Measurements from ENCODE around the gene NEMF. TPM values are rescaled to one million over a fixed set of nuclear protein-coding genes. Genes with fewer than 3 reads are reported as not detected.

NEMF gene
- total RNA-seq, 1 donor from 2014 or later = 61.5 TPM

- H3K9me3 Mint-ChIP-seq (ENCODE audit: unreplicated experiment) = no peaks in the 10 kb centered on the region
- peak overlapping the region; percentile 94 for H3K9ac ChIP-seq (ENCODE audit: low read length)
- no peaks in the 10 kb centered on the region for H3K27me3 ChIP-seq (ENCODE audit: insufficient read depth, low read length)
- H3K27me3 Mint-ChIP-seq (ENCODE audit: low read depth, unreplicated experiment) = no peaks in the 10 kb centered on the region
- H2AFZ ChIP-seq (ENCODE audit: low read depth, low read length) = peak overlapping the region; percentile 98
- no peaks in the 10 kb centered on the region for H3K79me2 ChIP-seq (ENCODE audit: insufficient read depth, low read length)
- DNase-seq (ENCODE audit: low read depth) = peak; percentile 78
- no peaks in the 10 kb centered on the region for H3K9me3 ChIP-seq (ENCODE audit: insufficient read depth, low read depth, low read length)
- H3K36me3 ChIP-seq (ENCODE audit: insufficient read depth, low read length) = no peaks in the 10 kb centered on the region
- H3K4me3 ChIP-seq (ENCODE audit: insufficient read depth, low read depth, low read length) = peak overlapping the region; percentile 79
- peak; percentile 39 for FAIRE-seq
- H3K4me1 ChIP-seq (ENCODE audit: insufficient read depth, low read length) = peaks cover 5% of the 10 kb centered on the region
- H3K4me2 ChIP-seq (ENCODE audit: low read length) = peak overlapping the region; percentile 92
- H3K36me3 Mint-ChIP-seq (ENCODE audit: low read depth, unreplicated experiment) = no peaks in the 10 kb centered on the region
- no peak overlapping the region for H3K4me3 Mint-ChIP-seq (ENCODE audit: unreplicated experiment)
- no peaks in the 10 kb centered on the region for H4K20me1 ChIP-seq (ENCODE audit: insufficient read depth, low read length)
- peak overlapping the region; percentile 97 for H3K27ac ChIP-seq (ENCODE audit: low read depth, low read length)
- H3K27ac Mint-ChIP-seq (ENCODE audit: unreplicated experiment) = no peak overlapping the region
- peaks cover 10% of the 10 kb centered on the region for H3K4me1 Mint-ChIP-seq (ENCODE audit: low read depth, unreplicated experiment)
- no peak for TF ChIP-seq EZH2 (IDR thresholded peaks at IDR 0.05; ENCODE audit: insufficient read depth, low read length)
- peak; percentile 100 for TF ChIP-seq CTCF (IDR thresholded peaks at IDR 0.05; ENCODE audit: insufficient read depth, low read depth, low read length)
These were observed 9.6 kb upstream of the NEMF start for GRCh38 chr14:49862089-49862673.

GRCh38 chr14:49861699-49862088, 9.1 kb upstream of the NEMF start:
- no peaks in the 10 kb centered on the region for H3K9me3 Mint-ChIP-seq (ENCODE audit: unreplicated experiment)
- no peaks in the 10 kb centered on the region for H3K27me3 ChIP-seq (ENCODE audit: insufficient read depth, low read length)
- H3K79me2 ChIP-seq (ENCODE audit: insufficient read depth, low read length) = no peaks in the 10 kb centered on the region
- H3K36me3 Mint-ChIP-seq (ENCODE audit: low read depth, unreplicated experiment) = no peaks in the 10 kb centered on the region
- H3K4me1 ChIP-seq (ENCODE audit: insufficient read depth, low read length) = peaks cover 5% of the 10 kb centered on the region
- peak overlapping the region; percentile 92 for H3K4me2 ChIP-seq (ENCODE audit: low read length)
- DNase-seq (ENCODE audit: low read depth) (peak; percentile 76), FAIRE-seq (no peak)
- no peak overlapping the region for H3K4me3 Mint-ChIP-seq (ENCODE audit: unreplicated experiment)
- peak overlapping the region; percentile 97 for H3K27ac ChIP-seq (ENCODE audit: low read depth, low read length)
- H3K9me3 ChIP-seq (ENCODE audit: insufficient read depth, low read depth, low read length) = no peaks in the 10 kb centered on the region
- H3K9ac ChIP-seq (ENCODE audit: low read length) = peak overlapping the region; percentile 94
- H3K4me1 Mint-ChIP-seq (ENCODE audit: low read depth, unreplicated experiment) = peaks cover 10% of the 10 kb centered on the region
- peak overlapping the region; percentile 98 for H2AFZ ChIP-seq (ENCODE audit: low read depth, low read length)
- no peaks in the 10 kb centered on the region for H4K20me1 ChIP-seq (ENCODE audit: insufficient read depth, low read length)
- H3K36me3 ChIP-seq (ENCODE audit: insufficient read depth, low read length) = no peaks in the 10 kb centered on the region
- no peak for TF ChIP-seq CTCF (IDR thresholded peaks at IDR 0.05; ENCODE audit: insufficient read depth, low read depth, low read length)
- no peak for TF ChIP-seq EZH2 (IDR thresholded peaks at IDR 0.05; ENCODE audit: insufficient read depth, low read length)
- H3K27ac Mint-ChIP-seq (ENCODE audit: unreplicated experiment) = no peak overlapping the region
- no peaks in the 10 kb centered on the region for H3K27me3 Mint-ChIP-seq (ENCODE audit: low read depth, unreplicated experiment)
- peak overlapping the region; percentile 79 for H3K4me3 ChIP-seq (ENCODE audit: insufficient read depth, low read depth, low read length)

- Histone ChIP-seq H3K4me3 (ENCODE audit: insufficient read depth, low read depth, low read length) (peak overlapping the region; percentile 79), H3K9me3 (ENCODE audit: insufficient read depth, low read depth, low read length) (no peaks in the 10 kb centered on the region), H3K27ac (ENCODE audit: low read depth, low read length) (peak overlapping the region; percentile 97), H4K20me1 (ENCODE audit: insufficient read depth, low read length) (no peaks in the 10 kb centered on the region), H3K4me2 (ENCODE audit: low read length) (peak overlapping the region; percentile 92), H3K27me3 (ENCODE audit: insufficient read depth, low read length) (no peaks in the 10 kb centered on the region), H3K36me3 (ENCODE audit: insufficient read depth, low read length) (no peaks in the 10 kb centered on the region), H3K9ac (ENCODE audit: low read length) (peak overlapping the region; percentile 94), H3K4me1 (ENCODE audit: insufficient read depth, low read length) (peaks cover 5% of the 10 kb centered on the region), H3K79me2 (ENCODE audit: insufficient read depth, low read length) (no peaks in the 10 kb centered on the region), H2AFZ (ENCODE audit: low read depth, low read length) (peak overlapping the region; percentile 98)
- H3K9me3 Mint-ChIP-seq (ENCODE audit: unreplicated experiment) = no peaks in the 10 kb centered on the region
- H3K4me3 Mint-ChIP-seq (ENCODE audit: unreplicated experiment) = no peak overlapping the region
- DNase-seq (ENCODE audit: low read depth) (no peak), FAIRE-seq (no peak)
- no peaks in the 10 kb centered on the region for H3K27me3 Mint-ChIP-seq (ENCODE audit: low read depth, unreplicated experiment)
- H3K36me3 Mint-ChIP-seq (ENCODE audit: low read depth, unreplicated experiment) = no peaks in the 10 kb centered on the region
- no peak overlapping the region for H3K27ac Mint-ChIP-seq (ENCODE audit: unreplicated experiment)
- TF ChIP-seq EZH2 (IDR thresholded peaks at IDR 0.05; ENCODE audit: insufficient read depth, low read length) (no peak), CTCF (IDR thresholded peaks at IDR 0.05; ENCODE audit: insufficient read depth, low read depth, low read length) (no peak)
- H3K4me1 Mint-ChIP-seq (ENCODE audit: low read depth, unreplicated experiment) = peaks cover 10% of the 10 kb centered on the region
These were observed 8.6 kb upstream of the NEMF start for GRCh38 chr14:49860988-49861698.
